H1 (cell line): ENCODE results near the gene SBDS. TPM values are rescaled to one million over a fixed set of nuclear protein-coding genes. Genes with fewer than 3 reads are reported as not detected.

Source experiments
- CBX5 ChIP-seq: fragments of 300-800, 300-1000 bp; sonication (generic); IDR thresholded peaks from 2 replicates; pipeline ENCODE4 v1.7.1; 2016; ENCODE audit warnings: antibody characterized with exemption, low read length, low read depth
- CHD7 ChIP-seq: fragments of 300-600 bp; sonication (generic); IDR thresholded peaks from 2 replicates; pipeline ENCODE4 v1.7.1; 2012; ENCODE audit warnings: low read length, moderate library complexity, mild to moderate bottlenecking, inconsistent platforms; ENCODE audit not compliant: insufficient replicate concordance
- EP300 ChIP-seq, 2 experiments: IDR thresholded peaks; 1 replicate in 1 of 2; 2 replicates in 1 of 2; pipeline ENCODE4 v1.6.1; 2011 to 2012; ENCODE audit warnings: low read depth in 2 of 2, low read length in 2 of 2, mild to moderate bottlenecking in 2 of 2, borderline replicate concordance in 1 of 2, inconsistent platforms in 1 of 2, moderate library complexity in 1 of 2
- HDAC6 ChIP-seq: IDR thresholded peaks from one replicate; pipeline ENCODE4 v1.7.1; 2012; ENCODE audit warnings: low read depth, mild to moderate bottlenecking, inconsistent platforms, low read length, moderate library complexity
- JUND ChIP-seq: IDR thresholded peaks from 2 replicates; pipeline ENCODE4 v1.6.1; 2011; ENCODE audit warnings: mild to moderate bottlenecking, improper control_type of control experiment, low read length
- KDM4A ChIP-seq: IDR thresholded peaks from one replicate; pipeline ENCODE4 v1.7.1; 2012; ENCODE audit warnings: low read depth, mild to moderate bottlenecking, moderate library complexity, low read length, inconsistent platforms; ENCODE audit not compliant: severe bottlenecking
- RAD21 ChIP-seq, 2 experiments: IDR thresholded peaks in 1 of 2; conservative IDR thresholded peaks in 1 of 2; 2 replicates each; pipeline ENCODE4 v1.6.1; 2011; ENCODE audit warnings: low read depth in 2 of 2, low read length in 2 of 2, improper control_type of control experiment in 1 of 2, inconsistent platforms in 1 of 2, mild to moderate bottlenecking in 1 of 2, moderate library complexity in 1 of 2
- RXRA ChIP-seq: IDR thresholded peaks from 2 replicates; pipeline ENCODE4 v1.6.1; 2011; ENCODE audit warnings: low read depth, mild to moderate bottlenecking, low read length, moderate library complexity; ENCODE audit not compliant: insufficient read depth
- SP1 ChIP-seq: IDR thresholded peaks from 2 replicates; pipeline ENCODE4 v1.6.1; 2011; ENCODE audit warnings: low read depth, low read length
- polyA plus RNA-seq, 7 experiments: library from polyadenylated mRNA; depleted of rRNA in 3 of 7; stranded (reverse) in 5 of 7; unstranded in 2 of 7; fragments of >200 nt in 5 of 7; fragments of 200-250 nt in 2 of 7; gene quantifications; 1 replicate in 5 of 7; 2 replicates in 1 of 7; 4 replicates in 1 of 7; pipeline versions ENCODE4 v1.2.1 to v1.2.3, GENCODE V29; 2011 to 2013; ENCODE audit warnings: missing spikeins in 2 of 7, mixed read lengths in 2 of 7
- total RNA-seq: library from RNA; stranded (reverse); fragmentation: NEBNext Ultra II Directional; extraction: Animal tissue kit (Norgen Biotek cat#: 25700); gene quantifications from 2 replicates; pipeline ENCODE4 v1.2.1, GENCODE V29; 2021

The SBDS gene
- total and polyA plus RNA-seq, 2 of the 8 experiments (the other 6 are each of a cell fraction or from before 2014, with no cell fraction given): 8.2 to 27.5 TPM

GRCh38 chr7:66964411-66964810, 31.0 kb downstream of the SBDS start (continued):
- no peak for TF ChIP-seq CHD7
- TF ChIP-seq HDAC6: no peak
- TF ChIP-seq KDM4A: no peak
- no peak for TF ChIP-seq JUND
- TF ChIP-seq RAD21 (IDR thresholded peaks at IDR 0.05 in 1 of 2, conservative IDR thresholded peaks at IDR 0.05 in 1 of 2; ENCODE audit: low read depth in 2 of 2, low read length in 2 of 2): no peak
- TF ChIP-seq EP300 (IDR thresholded peaks at IDR 0.05; ENCODE audit: borderline replicate concordance in 1 of 2, low read depth in 2 of 2, low read length in 2 of 2): no peak
- TF ChIP-seq CBX5: no peak
- no peak for TF ChIP-seq RXRA
- TF ChIP-seq SP1: no peak
